ENCODE results near the gene PARP1. TPM values are rescaled to one million over a fixed set of nuclear protein-coding genes. Genes with fewer than 3 reads are reported as not detected.

The PARP1 gene
- total RNA-seq, 4 donors from 2014 or later, result 30.9 to 65.1 (median 48.2) TPM

- DNase-seq (ENCODE audit: low spot score in 2 of 2), result peak in 1 of 2 donors; percentile 13
- 76 to 79% methylated on average over 6 of the region's 6 CpGs for WGBS, 2 donors
- TF ChIP-seq POLR2A (IDR thresholded peaks at IDR 0.05) (no peak), CTCF (IDR thresholded peaks at IDR 0.05) (no peak)
- H3K4me3 ChIP-seq (ENCODE audit: low read depth, poor library complexity, severe bottlenecking), result no peak overlapping the region
- intact Hi-C loops (cut with DNase I; ENCODE audit: low total_unique reads), result no loop called here
Observed at GRCh38 chr1:226443033-226443432, 35.1 kb upstream of the PARP1 start.

GRCh38 chr1:226441629-226442028, 33.7 kb upstream of the PARP1 start:
- WGBS, 2 donors, result 88 to 89% methylated on average over 6 of the region's 6 CpGs
- intact Hi-C loops (cut with DNase I; ENCODE audit: low total_unique reads), result no loop called here
- TF ChIP-seq CTCF (IDR thresholded peaks at IDR 0.05) (no peak), POLR2A (IDR thresholded peaks at IDR 0.05) (no peak)
- H3K4me3 ChIP-seq (ENCODE audit: low read depth, poor library complexity, severe bottlenecking), result no peak overlapping the region
- DNase-seq (ENCODE audit: low spot score in 2 of 2), result peak in 1 of 2 donors; percentile 40

GRCh38 chr1:226440512-226440911, 32.6 kb upstream of the PARP1 start:
- DNase-seq (ENCODE audit: low spot score in 2 of 2), result peak in 1 of 2 donors; percentile 45
- no peak overlapping the region for H3K4me3 ChIP-seq (ENCODE audit: low read depth, poor library complexity, severe bottlenecking)
- intact Hi-C loops (cut with DNase I; ENCODE audit: low total_unique reads), result no loop called here
- TF ChIP-seq POLR2A (IDR thresholded peaks at IDR 0.05) (no peak), CTCF (IDR thresholded peaks at IDR 0.05) (no peak)
- 90 to 92% methylated on average over 5 of the region's 5 CpGs for WGBS, 2 donors

GRCh38 chr1:226438007-226438406, 30.1 kb upstream of the PARP1 start:
- TF ChIP-seq CTCF (IDR thresholded peaks at IDR 0.05), result no peak
- no peak for TF ChIP-seq POLR2A (IDR thresholded peaks at IDR 0.05)
- WGBS, 2 donors, result 50 to 69% methylated on average over 2 of the region's 2 CpGs
- no peak for DNase-seq (ENCODE audit: low spot score in 2 of 2)
- intact Hi-C loops (cut with DNase I; ENCODE audit: low total_unique reads), result no loop called here
- no peak overlapping the region for H3K4me3 ChIP-seq (ENCODE audit: low read depth, poor library complexity, severe bottlenecking)

- TF ChIP-seq CTCF (IDR thresholded peaks at IDR 0.05) (no peak), POLR2A (IDR thresholded peaks at IDR 0.05) (no peak)
- H3K4me3 ChIP-seq (ENCODE audit: low read depth, poor library complexity, severe bottlenecking), result no peak overlapping the region
- WGBS, 2 donors, result 28 to 47% methylated on average over 8 of the region's 8 CpGs
- peak in 1 of 2 donors; percentile 79 for DNase-seq (ENCODE audit: low spot score in 2 of 2)
- intact Hi-C loops (cut with DNase I; ENCODE audit: low total_unique reads), result no loop called here
Observed at GRCh38 chr1:226436855-226437491, 29.1 kb upstream of the PARP1 start.

GRCh38 chr1:226436472-226436854, 28.6 kb upstream of the PARP1 start:
- WGBS, 2 donors, result 66 to 74% methylated on average over 3 of the region's 3 CpGs
- intact Hi-C loops (cut with DNase I; ENCODE audit: low total_unique reads), result no loop called here
- DNase-seq (ENCODE audit: low spot score in 2 of 2), result no peak
- TF ChIP-seq CTCF (IDR thresholded peaks at IDR 0.05) (no peak), POLR2A (IDR thresholded peaks at IDR 0.05) (no peak)
- H3K4me3 ChIP-seq (ENCODE audit: low read depth, poor library complexity, severe bottlenecking), result no peak overlapping the region

Data from lower leg skin (tissue), 4 donors.